ENCODE data around the gene UBE3D.

The UBE3D gene

GRCh38 chr6:83057705-83058321 is 7.8 kb downstream of the UBE3D start:
- Histone ChIP-seq H2AFZ (ENCODE audit: low read length, unreplicated experiment) (no peak overlapping the region), H3K4me3 (ENCODE audit: low read depth, low read length) (no peak overlapping the region), H3K4me1 (ENCODE audit: control insufficient read depth, insufficient read depth, low read length, unreplicated experiment) (peaks cover 3% of the 10 kb centered on the region), H3K79me2 (ENCODE audit: control insufficient read depth, insufficient read depth, low read length, unreplicated experiment) (no peaks in the 10 kb centered on the region), H3K27ac (ENCODE audit: low read depth, low read length) (no peak overlapping the region), H3K36me3 (ENCODE audit: insufficient read depth, low read length) (no peaks in the 10 kb centered on the region), H3K27me3 (ENCODE audit: insufficient read depth, low read length) (no peaks in the 10 kb centered on the region)

- Histone ChIP-seq H2AFZ (ENCODE audit: low read length, unreplicated experiment) (peak overlapping the region; percentile 64), H3K4me1 (ENCODE audit: control insufficient read depth, insufficient read depth, low read length, unreplicated experiment) (peaks cover 3% of the 10 kb centered on the region), H3K27ac (ENCODE audit: low read depth, low read length) (no peak overlapping the region), H3K27me3 (ENCODE audit: insufficient read depth, low read length) (no peaks in the 10 kb centered on the region), H3K79me2 (ENCODE audit: control insufficient read depth, insufficient read depth, low read length, unreplicated experiment) (no peaks in the 10 kb centered on the region), H3K36me3 (ENCODE audit: insufficient read depth, low read length) (no peaks in the 10 kb centered on the region), H3K4me3 (ENCODE audit: low read depth, low read length) (no peak overlapping the region)
Observed at GRCh38 chr6:83055366-83055964, 10.2 kb downstream of the UBE3D start.

- H3K27me3 ChIP-seq (ENCODE audit: insufficient read depth, low read length), result no peaks in the 10 kb centered on the region
- no peaks in the 10 kb centered on the region for H3K79me2 ChIP-seq (ENCODE audit: control insufficient read depth, insufficient read depth, low read length, unreplicated experiment)
- no peak overlapping the region for H3K27ac ChIP-seq (ENCODE audit: low read depth, low read length)
- H3K4me3 ChIP-seq (ENCODE audit: low read depth, low read length), result no peak overlapping the region
- peaks cover 3% of the 10 kb centered on the region for H3K4me1 ChIP-seq (ENCODE audit: control insufficient read depth, insufficient read depth, low read length, unreplicated experiment)
- no peaks in the 10 kb centered on the region for H3K36me3 ChIP-seq (ENCODE audit: insufficient read depth, low read length)
- no peak overlapping the region for H2AFZ ChIP-seq (ENCODE audit: low read length, unreplicated experiment)
Observed at GRCh38 chr6:83053678-83054077, 12.0 kb downstream of the UBE3D start.

- no peak overlapping the region for H3K27ac ChIP-seq (ENCODE audit: low read depth, low read length)
- H3K27me3 ChIP-seq (ENCODE audit: insufficient read depth, low read length), result no peaks in the 10 kb centered on the region
- H3K36me3 ChIP-seq (ENCODE audit: insufficient read depth, low read length), result no peaks in the 10 kb centered on the region
- H3K4me3 ChIP-seq (ENCODE audit: low read depth, low read length), result no peak overlapping the region
- H2AFZ ChIP-seq (ENCODE audit: low read length, unreplicated experiment), result no peak overlapping the region
- H3K79me2 ChIP-seq (ENCODE audit: control insufficient read depth, insufficient read depth, low read length, unreplicated experiment), result no peaks in the 10 kb centered on the region
- peaks cover 3% of the 10 kb centered on the region for H3K4me1 ChIP-seq (ENCODE audit: control insufficient read depth, insufficient read depth, low read length, unreplicated experiment)
Observed at GRCh38 chr6:83051377-83052172, 14.1 kb downstream of the UBE3D start.

- Histone ChIP-seq H3K36me3 (ENCODE audit: insufficient read depth, low read length) (no peaks in the 10 kb centered on the region), H3K79me2 (ENCODE audit: control insufficient read depth, insufficient read depth, low read length, unreplicated experiment) (no peaks in the 10 kb centered on the region), H3K4me1 (ENCODE audit: control insufficient read depth, insufficient read depth, low read length, unreplicated experiment) (no peaks in the 10 kb centered on the region), H2AFZ (ENCODE audit: low read length, unreplicated experiment) (no peak overlapping the region), H3K27ac (ENCODE audit: low read depth, low read length) (no peak overlapping the region), H3K27me3 (ENCODE audit: insufficient read depth, low read length) (no peaks in the 10 kb centered on the region), H3K4me3 (ENCODE audit: low read depth, low read length) (no peak overlapping the region)
Observed at GRCh38 chr6:83047065-83047754, 18.4 kb downstream of the UBE3D start.

GRCh38 chr6:83044091-83044768 is 21.4 kb downstream of the UBE3D start:
- H3K4me1 ChIP-seq (ENCODE audit: control insufficient read depth, insufficient read depth, low read length, unreplicated experiment), result no peaks in the 10 kb centered on the region
- no peaks in the 10 kb centered on the region for H3K27me3 ChIP-seq (ENCODE audit: insufficient read depth, low read length)
- H3K79me2 ChIP-seq (ENCODE audit: control insufficient read depth, insufficient read depth, low read length, unreplicated experiment), result no peaks in the 10 kb centered on the region
- no peak overlapping the region for H2AFZ ChIP-seq (ENCODE audit: low read length, unreplicated experiment)
- H3K27ac ChIP-seq (ENCODE audit: low read depth, low read length), result no peak overlapping the region
- no peak overlapping the region for H3K4me3 ChIP-seq (ENCODE audit: low read depth, low read length)
- H3K36me3 ChIP-seq (ENCODE audit: insufficient read depth, low read length), result no peaks in the 10 kb centered on the region

- Histone ChIP-seq H3K27me3 (ENCODE audit: insufficient read depth, low read length) (no peaks in the 10 kb centered on the region), H3K4me1 (ENCODE audit: control insufficient read depth, insufficient read depth, low read length, unreplicated experiment) (no peaks in the 10 kb centered on the region), H3K4me3 (ENCODE audit: low read depth, low read length) (no peak overlapping the region), H3K79me2 (ENCODE audit: control insufficient read depth, insufficient read depth, low read length, unreplicated experiment) (no peaks in the 10 kb centered on the region), H2AFZ (ENCODE audit: low read length, unreplicated experiment) (no peak overlapping the region), H3K27ac (ENCODE audit: low read depth, low read length) (no peak overlapping the region), H3K36me3 (ENCODE audit: insufficient read depth, low read length) (no peaks in the 10 kb centered on the region)
Observed at GRCh38 chr6:83042467-83043053, 23.1 kb downstream of the UBE3D start.

GRCh38 chr6:83038246-83038645 is 27.4 kb downstream of the UBE3D start:
- H3K36me3 ChIP-seq (ENCODE audit: insufficient read depth, low read length), result no peaks in the 10 kb centered on the region
- H3K79me2 ChIP-seq (ENCODE audit: control insufficient read depth, insufficient read depth, low read length, unreplicated experiment), result no peaks in the 10 kb centered on the region
- no peaks in the 10 kb centered on the region for H3K4me1 ChIP-seq (ENCODE audit: control insufficient read depth, insufficient read depth, low read length, unreplicated experiment)
- H3K27me3 ChIP-seq (ENCODE audit: insufficient read depth, low read length), result no peaks in the 10 kb centered on the region
- no peak overlapping the region for H3K27ac ChIP-seq (ENCODE audit: low read depth, low read length)
- H3K4me3 ChIP-seq (ENCODE audit: low read depth, low read length), result no peak overlapping the region
- no peak overlapping the region for H2AFZ ChIP-seq (ENCODE audit: low read length, unreplicated experiment)

GRCh38 chr6:83031689-83032088 is 34.0 kb downstream of the UBE3D start:
- Histone ChIP-seq H3K27ac (ENCODE audit: low read depth, low read length) (no peak overlapping the region), H3K79me2 (ENCODE audit: control insufficient read depth, insufficient read depth, low read length, unreplicated experiment) (no peaks in the 10 kb centered on the region), H3K4me1 (ENCODE audit: control insufficient read depth, insufficient read depth, low read length, unreplicated experiment) (no peaks in the 10 kb centered on the region), H3K36me3 (ENCODE audit: insufficient read depth, low read length) (no peaks in the 10 kb centered on the region; the same call in 1 of the 2 replicates), H3K27me3 (ENCODE audit: insufficient read depth, low read length) (no peaks in the 10 kb centered on the region), H2AFZ (ENCODE audit: low read length, unreplicated experiment) (no peak overlapping the region), H3K4me3 (ENCODE audit: low read depth, low read length) (no peak overlapping the region)

GRCh38 chr6:83019741-83020140 is 45.9 kb downstream of the UBE3D start:
- Histone ChIP-seq H3K4me1 (ENCODE audit: control insufficient read depth, insufficient read depth, low read length, unreplicated experiment) (no peaks in the 10 kb centered on the region), H3K4me3 (ENCODE audit: low read depth, low read length) (no peak overlapping the region), H3K79me2 (ENCODE audit: control insufficient read depth, insufficient read depth, low read length, unreplicated experiment) (no peaks in the 10 kb centered on the region), H3K36me3 (ENCODE audit: insufficient read depth, low read length) (no peaks in the 10 kb centered on the region), H2AFZ (ENCODE audit: low read length, unreplicated experiment) (no peak overlapping the region), H3K27ac (ENCODE audit: low read depth, low read length) (no peak overlapping the region), H3K27me3 (ENCODE audit: insufficient read depth, low read length) (no peaks in the 10 kb centered on the region)
